Calu3 (cell line): ENCODE measurements around the gene EIF2B2. TPM values are rescaled to one million over a fixed set of nuclear protein-coding genes. Genes with fewer than 3 reads are reported as not detected.

Experiments used
- BruUV-seq: library from RNA; stranded (reverse); fragments of 400-500 nt; replicated peaks from 2 replicates; lab custom pipeline; 2021; lab: Mats Ljungman, UMichigan
- CTCF ChIA-PET: fragments of 300-600 bp; sonication (Branson Sonifier 250); formaldehyde crosslinking; loops from one replicate; lab custom pipeline; 2022; ENCODE audit warnings: antibody characterized with exemption; lab: Charles Lee
- DNase-seq: peaks from one replicate; pipeline ENCODE4 v3.0.0; 2022
- H3K27ac Mint-ChIP-seq: one replicate; pipeline ENCODE4 v1.8.0; 2022; ENCODE audit warnings: mixed read lengths; ENCODE audit not compliant: unreplicated experiment
- H3K27me3 Mint-ChIP-seq: one replicate; pipeline ENCODE4 v1.8.0; 2022; ENCODE audit warnings: mixed read lengths; ENCODE audit not compliant: unreplicated experiment
- H3K36me3 Mint-ChIP-seq: one replicate; pipeline ENCODE4 v1.8.0; 2022; ENCODE audit warnings: mild to moderate bottlenecking, moderate library complexity, mixed read lengths; ENCODE audit not compliant: insufficient read depth, unreplicated experiment
- H3K4me1 Mint-ChIP-seq: one replicate; pipeline ENCODE4 v1.8.0; 2022; ENCODE audit warnings: mild to moderate bottlenecking, low read depth, mixed read lengths; ENCODE audit not compliant: unreplicated experiment
- H3K4me3 Mint-ChIP-seq: one replicate; pipeline ENCODE4 v1.8.0; 2022; ENCODE audit warnings: mild to moderate bottlenecking, low read depth, moderate library complexity, mixed read lengths; ENCODE audit not compliant: unreplicated experiment
- H3K9me3 Mint-ChIP-seq: one replicate; pipeline ENCODE4 v1.8.0; 2022; ENCODE audit warnings: low read depth, mixed read lengths; ENCODE audit not compliant: unreplicated experiment
- CTCF ChIP-seq: fragments of 200-600 bp; IDR thresholded peaks from one replicate; pipeline ENCODE4 v1.8.0; 2022; ENCODE audit warnings: antibody characterized with exemption; ENCODE audit not compliant: unreplicated experiment
- intact Hi-C: fragments of 100-400 bp; cut with micrococcal nuclease; formaldehyde crosslinking; loops from one replicate; pipeline ENCODE4 v1.10.0; 2022; ENCODE audit not compliant: unreplicated experiment
- total RNA-seq: library from RNA; stranded (reverse); gene quantifications from 2 replicates; pipeline ENCODE4 v1.2.3, GENCODE V29; 2022

Gene EIF2B2
- total RNA-seq, 1 experiment from 2014 or later = 41.2 TPM

- H3K4me1 Mint-ChIP-seq = no peaks in the 10 kb centered on the region
- no peak overlapping the region for H3K4me3 Mint-ChIP-seq
- H3K36me3 Mint-ChIP-seq = no peaks in the 10 kb centered on the region
- no peaks in the 10 kb centered on the region for H3K9me3 Mint-ChIP-seq
- CTCF ChIA-PET = no interaction called here
- intact Hi-C loops = no loop called here
- no peak for DNase-seq
- BruUV-seq = no TSS peak
- H3K27me3 Mint-ChIP-seq = no peaks in the 10 kb centered on the region
- no peak overlapping the region for H3K27ac Mint-ChIP-seq
- no peak for TF ChIP-seq CTCF
Observed at GRCh38 chr14:74975059-74975810, 27.5 kb upstream of the EIF2B2 start.

- BruUV-seq = no TSS peak
- Mint-ChIP-seq H3K4me3 (no peak overlapping the region), H3K27ac (no peak overlapping the region), H3K4me1 (no peaks in the 10 kb centered on the region), H3K27me3 (no peaks in the 10 kb centered on the region), H3K9me3 (no peaks in the 10 kb centered on the region), H3K36me3 (no peaks in the 10 kb centered on the region)
- intact Hi-C loops = no loop called here
- CTCF ChIA-PET = no interaction called here
- no peak for TF ChIP-seq CTCF
- no peak for DNase-seq
Observed at GRCh38 chr14:74976264-74977113, 26.2 kb upstream of the EIF2B2 start.

GRCh38 chr14:74977164-74977900, 25.4 kb upstream of the EIF2B2 start:
- Mint-ChIP-seq H3K27ac (no peak overlapping the region), H3K36me3 (no peaks in the 10 kb centered on the region), H3K27me3 (no peaks in the 10 kb centered on the region), H3K4me1 (no peaks in the 10 kb centered on the region), H3K4me3 (no peak overlapping the region), H3K9me3 (no peaks in the 10 kb centered on the region)
- CTCF ChIA-PET = no interaction called here
- no peak for DNase-seq
- intact Hi-C loops = no loop called here
- no TSS peak for BruUV-seq
- no peak for TF ChIP-seq CTCF

GRCh38 chr14:74977901-74978385, 24.8 kb upstream of the EIF2B2 start:
- H3K4me3 Mint-ChIP-seq = no peak overlapping the region

More at GRCh38 chr14:74977901-74978385, 24.8 kb upstream of the EIF2B2 start:
- no peak for TF ChIP-seq CTCF
- no peaks in the 10 kb centered on the region for H3K4me1 Mint-ChIP-seq
- CTCF ChIA-PET = no interaction called here
- no TSS peak for BruUV-seq
- no peak overlapping the region for H3K27ac Mint-ChIP-seq
- no peak for DNase-seq
- H3K9me3 Mint-ChIP-seq = no peaks in the 10 kb centered on the region
- H3K36me3 Mint-ChIP-seq = no peaks in the 10 kb centered on the region
- intact Hi-C loops = no loop called here
- no peaks in the 10 kb centered on the region for H3K27me3 Mint-ChIP-seq
